PC-3 (cell line): ENCODE measurements around the gene SPATA31A7. TPM values are rescaled to one million over a fixed set of nuclear protein-coding genes. Genes with fewer than 3 reads are reported as not detected.
"Not testable (repeated sequence)": the region's sequence is repeated elsewhere in the genome, so short reads cannot be mapped to it uniquely, and the experiment has no call there.

Source experiments
- ATAC-seq: fragments of 200-7000 bp; cut with Tn5 transposase; 2 replicates; pipeline ENCODE4 v1.9.1; 2020; ENCODE audit warnings: mild to moderate bottlenecking, moderate library complexity
- Bru-seq: library from RNA; stranded (reverse); fragments of 400-500 nt; gene quantifications from one replicate; lab custom pipeline; 2021; lab: Mats Ljungman, UMichigan
- BruChase-seq, 2 experiments: library from RNA; stranded (reverse); fragments of 400-500 nt; gene quantifications; one replicate each; lab custom pipeline; 2021; lab: Mats Ljungman, UMichigan
- BruUV-seq: library from RNA; stranded (reverse); fragments of 400-500 nt; replicated peaks from 2 replicates; lab custom pipeline; 2021; lab: Mats Ljungman, UMichigan
- CTCF ChIA-PET: fragments of 300-600 bp; sonication (Branson Sonifier 250); formaldehyde crosslinking; loops from one replicate; lab custom pipeline; 2022; ENCODE audit warnings: antibody characterized with exemption; lab: Charles Lee
- POLR2A ChIA-PET: fragments of 300-600 bp; sonication (Branson Sonifier 250); formaldehyde crosslinking; loops from one replicate; lab custom pipeline; 2022; ENCODE audit warnings: antibody characterized with exemption; ENCODE audit not compliant: unreplicated experiment; lab: Charles Lee
- DNase-seq: peaks from one replicate; pipeline ENCODE4 v3.0.0-alpha.2; 2015
- H2AFZ ChIP-seq: fragments of 300-600 bp; sonication (generic); 2 replicates; pipeline ENCODE4 v1.6.0; 2016; ENCODE audit warnings: antibody characterized with exemption, low read length
- H3F3A ChIP-seq: fragments of 300-600 bp; sonication (generic); one replicate; pipeline ENCODE4 v1.6.0; 2017; ENCODE audit warnings: antibody characterized with exemption, low read length, control low read depth, mild to moderate bottlenecking; ENCODE audit not compliant: unreplicated experiment
- H3K27ac ChIP-seq: fragments of 300-600 bp; sonication (generic); 2 replicates; pipeline ENCODE4 v1.5.1; 2016; ENCODE audit warnings: mild to moderate bottlenecking, low read length
- H3K27me3 ChIP-seq: fragments of 300-600 bp; sonication (generic); 2 replicates; pipeline ENCODE4 v1.6.1; 2016; ENCODE audit warnings: low read length, mixed read lengths
- H3K36me3 ChIP-seq: fragments of 300-600 bp; sonication (generic); 2 replicates; pipeline ENCODE4 v1.6.1; 2016; ENCODE audit warnings: low read depth, mixed run types, low read length, mixed read lengths
- H3K4me1 ChIP-seq: fragments of 300-600 bp; sonication (generic); 2 replicates; pipeline ENCODE4 v1.5.1; 2016; ENCODE audit warnings: low read length; ENCODE audit not compliant: insufficient read depth
- H3K4me2 ChIP-seq: fragments of 300-600 bp; sonication (generic); 2 replicates; pipeline ENCODE4 v1.6.0; 2016; ENCODE audit warnings: low read length
- H3K4me3 ChIP-seq: fragments of 300-600 bp; sonication (generic); 2 replicates; pipeline ENCODE4 v1.5.1; 2016; ENCODE audit warnings: mild to moderate bottlenecking, low read length, mixed read lengths
- H3K79me2 ChIP-seq: fragments of 300-600 bp; sonication (generic); 2 replicates; pipeline ENCODE4 v1.6.1; 2017; ENCODE audit warnings: low read length, mixed read lengths
- H3K9ac ChIP-seq: fragments of 300-600 bp; sonication (generic); 2 replicates; pipeline ENCODE4 v1.6.0; 2016; ENCODE audit warnings: mild to moderate bottlenecking, low read length
- H3K9me2 ChIP-seq: fragments of 300-600 bp; sonication (generic); replicated peaks from 2 replicates; pipeline ENCODE4 v1.6.1; 2016; ENCODE audit warnings: mixed run types, low read length, mixed read lengths
- H3K9me3 ChIP-seq: fragments of 300-600 bp; sonication (generic); 2 replicates; pipeline ENCODE4 v1.6.1; 2016; ENCODE audit warnings: low read length, mixed read lengths
- H4K20me1 ChIP-seq: fragments of 300-600 bp; sonication (generic); 2 replicates; pipeline ENCODE4 v1.6.1; 2016; ENCODE audit warnings: low read length, mixed read lengths
- intact Hi-C: fragments of 100-400 bp; cut with micrococcal nuclease; formaldehyde crosslinking; loops from 2 replicates; pipeline ENCODE4 v1.9.0; 2023
- long read RNA-seq: library from polyadenylated mRNA; unstranded; transcript quantifications from one replicate; pipeline ENCODE4 v2.0.0, GENCODE V29; 2021; ENCODE audit not compliant: unreplicated experiment
- total RNA-seq: library from RNA; depleted of rRNA; stranded (reverse); fragments of >200 nt; gene quantifications from 2 replicates; pipeline ENCODE4 v1.2.3, GENCODE V29; 2014; rRNA removed

Gene SPATA31A7
- total RNA-seq (not detected in 2 replicates), Bru-seq, nascent RNA (not detected), BruChase-seq, experiment 1, labeled RNA remaining after a 6-hour chase (not detected), BruChase-seq, experiment 2, labeled RNA remaining after a 2-hour chase (not detected)
- long read RNA-seq = 0 reads

DNA sequence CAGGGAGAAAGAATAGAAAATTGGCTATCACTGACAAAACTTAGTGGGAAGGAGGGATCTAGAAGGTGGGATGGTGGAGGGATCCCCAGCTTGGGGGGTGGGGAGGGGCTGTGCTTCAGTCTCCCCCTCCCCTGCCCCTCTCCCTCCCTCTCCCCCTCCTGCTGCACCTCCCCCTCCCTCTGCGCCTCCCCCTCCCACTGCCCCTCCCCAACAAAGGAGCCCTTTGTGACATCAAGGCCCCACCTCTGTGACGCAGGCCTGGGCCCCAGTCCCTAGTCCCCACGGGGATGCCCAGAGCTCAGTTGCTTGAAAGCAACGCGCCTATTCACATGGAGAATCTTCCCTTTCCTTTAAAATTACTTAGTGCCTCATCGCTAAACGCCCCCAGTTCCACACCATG, at the start of gene SPATA31A7:
TSS of gene SPATA31A7 (plus strand) at position 301 of the 400 bp plus-strand sequence. CDS start at position 330, 29 bp downstream.
- DNase-seq, H3K36me3 ChIP-seq, H3K9me3 ChIP-seq, BruUV-seq, H2AFZ ChIP-seq, H3K79me2 ChIP-seq, POLR2A ChIA-PET, intact Hi-C loops, H3F3A ChIP-seq, H3K4me2 ChIP-seq, H3K4me3 ChIP-seq, ATAC-seq, H4K20me1 ChIP-seq, H3K27me3 ChIP-seq, H3K9ac ChIP-seq, H3K4me1 ChIP-seq, CTCF ChIA-PET, H3K9me2 ChIP-seq, H3K27ac ChIP-seq: not testable (repeated sequence)

DNA sequence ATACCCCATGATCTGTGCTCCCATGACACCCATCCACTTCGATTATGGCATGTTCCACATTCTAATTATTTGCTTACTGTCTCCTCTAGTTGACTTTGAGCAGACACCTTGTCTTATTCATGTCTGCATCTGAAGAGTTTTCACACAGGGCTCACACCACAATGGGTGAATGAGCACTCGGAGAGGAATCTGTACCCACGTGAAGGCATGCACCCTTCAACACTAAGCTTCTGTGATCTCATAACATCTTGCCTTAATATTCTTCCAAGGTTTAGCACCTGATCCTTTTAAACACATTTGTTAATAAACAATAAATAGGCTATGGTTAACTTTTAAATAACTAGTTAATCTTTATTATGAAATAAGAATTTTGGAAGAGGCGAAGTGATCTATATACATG, 36.6 kb downstream of the SPATA31A7 start:
- ATAC-seq, H3K9me3 ChIP-seq, H3K27me3 ChIP-seq, H3K36me3 ChIP-seq, H2AFZ ChIP-seq, intact Hi-C loops, BruUV-seq, POLR2A ChIA-PET, H3K9ac ChIP-seq, H4K20me1 ChIP-seq, H3K4me2 ChIP-seq, H3K79me2 ChIP-seq, H3K4me3 ChIP-seq, CTCF ChIA-PET, H3F3A ChIP-seq, H3K27ac ChIP-seq, H3K9me2 ChIP-seq, H3K4me1 ChIP-seq: not testable (repeated sequence)
- peak; percentile 10 for DNase-seq
